Fibroblast of mammary gland (primary cell): ENCODE results near the gene SNX24.
A peak's percentile ranks its signal among the peaks of the same experiment; 100 is the strongest.

Experiments
- DNase-seq: peaks from one replicate; pipeline ENCODE4 v3.0.0-alpha.2; 2010; ENCODE audit warnings: low read depth
- H3K4me3 ChIP-seq: 2 replicates; pipeline ENCODE4 v1.5.1; 2011; ENCODE audit warnings: low read depth, mild to moderate bottlenecking, low read length, moderate library complexity; ENCODE audit not compliant: control insufficient read depth
- TF ChIP-seq, protein P1 (sequence below): conservative IDR thresholded peaks from 2 replicates; pipeline ENCODE4 v1.5.1; 2011; ENCODE audit warnings: low read depth, low read length, inconsistent platforms; ENCODE audit not compliant: control insufficient read depth, insufficient read depth

Gene SNX24

GRCh38 chr5:122941737-122942136 is 96.3 kb downstream of the SNX24 start:
- DNase-seq = no peak
- no peak overlapping the region for H3K4me3 ChIP-seq
- TF ChIP-seq, protein P1, sequence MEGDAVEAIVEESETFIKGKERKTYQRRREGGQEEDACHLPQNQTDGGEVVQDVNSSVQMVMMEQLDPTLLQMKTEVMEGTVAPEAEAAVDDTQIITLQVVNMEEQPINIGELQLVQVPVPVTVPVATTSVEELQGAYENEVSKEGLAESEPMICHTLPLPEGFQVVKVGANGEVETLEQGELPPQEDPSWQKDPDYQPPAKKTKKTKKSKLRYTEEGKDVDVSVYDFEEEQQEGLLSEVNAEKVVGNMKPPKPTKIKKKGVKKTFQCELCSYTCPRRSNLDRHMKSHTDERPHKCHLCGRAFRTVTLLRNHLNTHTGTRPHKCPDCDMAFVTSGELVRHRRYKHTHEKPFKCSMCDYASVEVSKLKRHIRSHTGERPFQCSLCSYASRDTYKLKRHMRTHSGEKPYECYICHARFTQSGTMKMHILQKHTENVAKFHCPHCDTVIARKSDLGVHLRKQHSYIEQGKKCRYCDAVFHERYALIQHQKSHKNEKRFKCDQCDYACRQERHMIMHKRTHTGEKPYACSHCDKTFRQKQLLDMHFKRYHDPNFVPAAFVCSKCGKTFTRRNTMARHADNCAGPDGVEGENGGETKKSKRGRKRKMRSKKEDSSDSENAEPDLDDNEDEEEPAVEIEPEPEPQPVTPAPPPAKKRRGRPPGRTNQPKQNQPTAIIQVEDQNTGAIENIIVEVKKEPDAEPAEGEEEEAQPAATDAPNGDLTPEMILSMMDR = no peak

DNA sequence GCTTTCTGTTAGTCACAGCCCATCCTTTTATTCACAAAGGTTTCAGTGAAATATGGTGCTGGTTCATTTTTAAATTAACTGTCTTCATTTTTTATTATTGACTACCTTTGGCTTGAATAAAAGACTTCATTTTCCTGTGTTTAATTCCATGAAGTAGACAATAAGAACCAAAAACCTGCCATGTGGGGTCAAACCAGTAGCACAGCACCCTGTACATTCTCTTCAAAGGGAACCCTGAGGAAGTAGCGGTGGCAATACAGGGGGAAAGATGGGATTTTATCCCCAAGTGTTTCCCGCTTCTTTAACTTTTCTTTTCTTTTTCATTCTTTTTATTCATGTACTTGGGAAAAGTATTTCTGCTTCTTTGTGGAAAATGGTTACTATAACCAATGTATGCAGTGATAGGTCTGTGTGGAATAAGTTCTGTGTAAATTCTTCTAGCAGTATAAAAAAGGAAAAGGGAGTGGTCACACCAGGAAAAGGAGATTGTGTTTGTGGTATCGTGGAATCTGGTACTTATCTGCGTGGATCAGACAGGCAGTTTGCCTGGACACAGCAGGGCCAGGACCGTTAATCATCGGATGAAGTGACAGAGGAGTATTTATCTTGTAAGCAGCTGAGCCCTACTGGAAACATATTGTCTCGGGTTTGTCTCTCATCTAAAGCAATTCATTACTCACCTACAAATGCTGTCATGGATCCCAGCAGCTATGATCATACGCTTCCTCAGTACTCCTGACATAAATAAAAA is 96.9 kb downstream of the SNX24 start:
- TF ChIP-seq, protein P1 = no peak
- no peak overlapping the region for H3K4me3 ChIP-seq
- peak; percentile 11 for DNase-seq

DNA sequence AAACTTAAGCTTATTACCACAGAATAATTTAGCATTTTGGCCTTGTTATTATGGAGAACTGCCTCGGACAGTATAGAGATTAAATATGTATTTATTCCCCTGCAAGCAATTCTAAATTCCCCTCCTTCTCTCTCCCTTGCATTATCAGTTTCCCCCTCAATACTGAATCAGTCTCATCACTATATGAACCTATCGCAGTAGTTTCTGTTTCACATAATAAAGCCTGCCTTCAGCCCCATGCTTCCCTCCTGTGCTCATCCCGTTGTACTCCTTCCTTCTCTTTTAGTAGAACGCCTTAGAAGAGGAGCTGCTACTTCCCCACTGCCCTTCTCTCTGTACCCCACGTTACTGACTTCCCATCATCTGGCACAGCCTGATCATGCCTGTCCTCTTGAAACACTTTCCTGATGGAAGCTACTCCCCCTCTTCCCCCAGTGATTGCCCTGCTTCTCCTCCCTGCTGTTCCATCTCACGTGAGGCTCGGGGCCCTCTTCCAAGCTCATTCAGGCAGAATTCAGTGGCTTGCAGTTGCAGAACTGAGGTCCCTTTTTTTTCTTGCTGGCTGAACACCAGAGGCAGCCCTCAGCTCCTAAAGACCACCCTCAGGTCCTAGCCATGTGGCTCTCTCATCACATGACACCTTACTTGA is 97.8 kb downstream of the SNX24 start:
- TF ChIP-seq, protein P1 = no peak
- no peak overlapping the region for H3K4me3 ChIP-seq
- no peak for DNase-seq

DNA sequence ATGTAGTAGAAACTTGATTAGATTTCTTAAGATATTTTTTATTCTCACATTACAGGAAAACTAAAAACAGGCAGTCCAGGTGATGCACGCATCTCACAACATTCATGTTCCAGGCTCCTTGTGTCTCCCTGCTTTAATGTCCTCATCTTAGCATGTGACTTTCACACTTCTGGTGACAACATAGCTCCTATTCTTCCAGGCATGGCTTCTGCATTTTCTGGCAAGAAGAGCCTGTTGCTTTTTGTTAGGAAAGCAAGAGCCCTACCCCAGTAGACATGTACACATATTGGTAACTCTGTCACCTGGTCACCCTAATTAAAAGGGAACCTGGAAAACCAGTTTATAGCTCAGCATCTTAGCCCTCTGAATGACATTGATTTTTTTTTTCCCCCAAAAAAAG is 98.6 kb downstream of the SNX24 start:
- TF ChIP-seq, protein P1 = no peak
- H3K4me3 ChIP-seq = no peak overlapping the region
- DNase-seq = no peak

DNA sequence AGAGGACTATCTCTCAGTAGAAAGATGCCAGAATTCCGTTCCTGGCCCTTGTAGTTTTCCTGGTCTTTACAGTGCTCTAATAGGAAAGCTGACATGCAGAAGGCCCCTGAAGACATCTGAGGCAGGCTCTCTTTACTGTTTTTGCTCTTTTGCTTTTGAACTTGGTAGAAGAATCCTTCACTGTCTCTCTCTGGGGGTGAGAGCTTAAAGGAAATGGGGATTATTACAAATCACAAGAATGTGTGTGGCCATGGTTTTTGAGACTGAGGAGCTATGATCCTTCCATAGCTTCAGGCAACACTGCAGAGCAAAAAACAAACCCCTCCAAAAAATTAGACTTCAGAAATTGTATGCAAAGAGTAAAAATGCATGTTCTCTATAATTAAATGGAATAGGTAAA is 102.0 kb downstream of the SNX24 start:
- TF ChIP-seq, protein P1 = no peak
- no peak for DNase-seq
- H3K4me3 ChIP-seq = no peak overlapping the region

GRCh38 chr5:122947772-122948171 is 102.4 kb downstream of the SNX24 start:
- no peak overlapping the region for H3K4me3 ChIP-seq
- TF ChIP-seq, protein P1 = no peak
- DNase-seq = no peak
